Loucy (cell line): ENCODE measurements around the gene LIMK2.

Experiments
- EZH2phosphoT487 ChIP-seq: fragments of 200-600 bp; IDR thresholded peaks from 2 replicates; pipeline ENCODE4 v1.6.1; 2018; ENCODE audit warnings: antibody characterized with exemption, mild to moderate bottlenecking, moderate library complexity, borderline replicate concordance
- TF ChIP-seq, protein P1 (sequence below): fragments of 200-600 bp; sonication (generic); conservative IDR thresholded peaks from 2 replicates; pipeline ENCODE4 v1.5.1; 2014; ENCODE audit warnings: mild to moderate bottlenecking, antibody characterized with exemption, low read length

DNA sequence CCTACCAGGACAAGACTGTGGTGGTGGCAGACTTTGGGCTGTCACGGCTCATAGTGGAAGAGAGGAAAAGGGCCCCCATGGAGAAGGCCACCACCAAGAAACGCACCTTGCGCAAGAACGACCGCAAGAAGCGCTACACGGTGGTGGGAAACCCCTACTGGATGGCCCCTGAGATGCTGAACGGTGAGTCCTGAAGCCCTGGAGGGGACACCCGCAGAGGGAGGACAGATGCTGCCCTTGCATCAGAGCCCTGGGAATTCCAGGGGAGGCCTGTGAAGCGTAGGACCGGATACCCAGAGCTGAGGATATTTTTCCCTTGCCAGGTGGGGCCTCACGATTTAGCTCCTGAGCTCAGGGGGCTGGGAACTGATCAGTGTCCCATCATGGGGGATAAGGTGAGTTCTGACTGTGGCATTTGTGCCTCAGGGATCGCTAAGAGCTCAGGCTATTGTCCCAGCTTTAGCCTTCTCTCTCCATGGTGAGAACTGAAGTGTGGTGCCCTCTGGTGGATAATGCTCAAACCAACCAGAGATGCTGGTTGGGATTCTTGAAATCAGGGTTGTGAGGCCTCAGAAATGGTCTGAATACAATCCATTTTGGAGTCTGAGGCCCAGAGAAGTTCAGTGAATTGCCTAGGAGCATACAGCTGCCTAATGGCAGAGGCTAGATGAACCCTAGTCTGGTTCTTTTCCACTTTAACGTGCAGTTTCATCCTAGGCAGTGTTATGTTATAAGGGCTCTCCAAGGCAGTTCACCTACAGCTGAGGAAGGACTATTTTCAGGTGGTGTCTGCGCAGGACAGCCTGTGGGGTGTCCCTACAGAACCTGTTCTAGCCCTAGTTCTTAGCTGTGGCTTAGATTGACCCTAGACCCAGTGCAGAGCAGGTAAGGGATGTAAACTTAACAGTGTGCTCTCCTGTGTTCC lies 60.7 kb downstream of the LIMK2 start:
- TF ChIP-seq, protein P1, sequence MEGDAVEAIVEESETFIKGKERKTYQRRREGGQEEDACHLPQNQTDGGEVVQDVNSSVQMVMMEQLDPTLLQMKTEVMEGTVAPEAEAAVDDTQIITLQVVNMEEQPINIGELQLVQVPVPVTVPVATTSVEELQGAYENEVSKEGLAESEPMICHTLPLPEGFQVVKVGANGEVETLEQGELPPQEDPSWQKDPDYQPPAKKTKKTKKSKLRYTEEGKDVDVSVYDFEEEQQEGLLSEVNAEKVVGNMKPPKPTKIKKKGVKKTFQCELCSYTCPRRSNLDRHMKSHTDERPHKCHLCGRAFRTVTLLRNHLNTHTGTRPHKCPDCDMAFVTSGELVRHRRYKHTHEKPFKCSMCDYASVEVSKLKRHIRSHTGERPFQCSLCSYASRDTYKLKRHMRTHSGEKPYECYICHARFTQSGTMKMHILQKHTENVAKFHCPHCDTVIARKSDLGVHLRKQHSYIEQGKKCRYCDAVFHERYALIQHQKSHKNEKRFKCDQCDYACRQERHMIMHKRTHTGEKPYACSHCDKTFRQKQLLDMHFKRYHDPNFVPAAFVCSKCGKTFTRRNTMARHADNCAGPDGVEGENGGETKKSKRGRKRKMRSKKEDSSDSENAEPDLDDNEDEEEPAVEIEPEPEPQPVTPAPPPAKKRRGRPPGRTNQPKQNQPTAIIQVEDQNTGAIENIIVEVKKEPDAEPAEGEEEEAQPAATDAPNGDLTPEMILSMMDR = peak; percentile 73
- TF ChIP-seq EZH2phosphoT487 = no peak
